Tibial artery (tissue), 4 donors: ENCODE data around the gene MCF2L.

Experiments
- DNase-seq, 2 donors: peaks; one replicate each; pipeline ENCODE4 v3.0.0-alpha.2; 2019
- H3K27ac ChIP-seq, 2 donors: fragments of 200-600 bp; sonication (generic) in 1 of 2; 1 replicate in 1 of 2; 2 replicates in 1 of 2; pipeline ENCODE4 v1.5.1; 2018 to 2019; ENCODE audit warnings: mild to moderate bottlenecking in 1 of 2
- H3K27me3 ChIP-seq, 2 donors: fragments of 200-600 bp; sonication (generic) in 1 of 2; one replicate each; pipeline versions ENCODE4 v1.5.1 to v1.6.0; 2016 to 2019
- H3K36me3 ChIP-seq, 3 donors: fragments of 200-600 bp; sonication (generic) in 2 of 3; one replicate each; pipeline ENCODE4 v1.5.1; 2016 to 2019; ENCODE audit warnings: mild to moderate bottlenecking in 2 of 3
- H3K4me1 ChIP-seq, 4 donors: fragments of 200-600 bp; sonication (generic) in 2 of 4; 1 replicate in 3 of 4; 2 replicates in 1 of 4; pipeline ENCODE4 v1.5.1; 2016 to 2019
- H3K4me3 ChIP-seq, 2 donors: fragments of 200-600 bp; sonication (generic) in 1 of 2; 1 replicate in 1 of 2; 2 replicates in 1 of 2; pipeline ENCODE4 v1.5.1; 2018 to 2019; ENCODE audit warnings: mild to moderate bottlenecking in 2 of 2
- H3K9me3 ChIP-seq, 3 donors: fragments of 200-600 bp; sonication (generic) in 1 of 3; one replicate each; pipeline ENCODE4 v1.5.1; 2016 to 2019
- CTCF ChIP-seq, 2 experiments: fragments of 200-600 bp in 1 of 2; fragments of 450-650 bp in 1 of 2; IDR thresholded peaks; one replicate each; pipeline ENCODE4 v1.5.1; 2017 to 2019; ENCODE audit warnings: antibody characterized with exemption in 2 of 2, mild to moderate bottlenecking in 1 of 2, moderate library complexity in 1 of 2
- intact Hi-C: fragments of 100-400 bp; cut with DNase I; formaldehyde crosslinking; loops from one replicate; pipeline ENCODE4 v1.15.0; 2023; ENCODE audit warnings: low total_unique reads

MCF2L gene

GRCh38 chr13:112978561-112979405, 9.8 kb downstream of the MCF2L start:
- Histone ChIP-seq H3K36me3 (no peaks in the 10 kb centered on the region), H3K4me3 (peak overlapping the region; percentile 27 to 34), H3K9me3 (no peaks in the 10 kb centered on the region), H3K27me3 (peaks cover 0 to 57% of the 10 kb centered on the region in 2 donors), H3K27ac (no peak overlapping the region), H3K4me1 (no peaks in the 10 kb centered on the region)
- no peak for TF ChIP-seq CTCF (IDR thresholded peaks at IDR 0.05)
- no peak for DNase-seq
- intact Hi-C loops: no loop called here

- no peaks in the 10 kb centered on the region for H3K9me3 ChIP-seq
- no peaks in the 10 kb centered on the region for H3K4me1 ChIP-seq
- no peak for DNase-seq
- TF ChIP-seq CTCF (IDR thresholded peaks at IDR 0.05): no peak
- H3K27me3 ChIP-seq: peaks cover 0 to 51% of the 10 kb centered on the region in 2 donors
- H3K36me3 ChIP-seq: no peaks in the 10 kb centered on the region
- H3K27ac ChIP-seq: no peak overlapping the region
- peak overlapping the region; percentile 27 to 34 for H3K4me3 ChIP-seq
- intact Hi-C loops: no loop called here
These were observed 10.4 kb downstream of the MCF2L start for GRCh38 chr13:112979406-112979902.

GRCh38 chr13:112980434-112980833, 11.4 kb downstream of the MCF2L start:
- no peaks in the 10 kb centered on the region for H3K4me1 ChIP-seq
- peak overlapping the region; percentile 27 to 34 for H3K4me3 ChIP-seq
- no peak for DNase-seq
- H3K9me3 ChIP-seq: no peaks in the 10 kb centered on the region
- TF ChIP-seq CTCF (IDR thresholded peaks at IDR 0.05): no peak
- no peak overlapping the region for H3K27ac ChIP-seq
- intact Hi-C loops: no loop called here
- peaks cover 0 to 57% of the 10 kb centered on the region in 2 donors for H3K27me3 ChIP-seq
- no peaks in the 10 kb centered on the region for H3K36me3 ChIP-seq

GRCh38 chr13:112981451-112981850, 12.4 kb downstream of the MCF2L start:
- Histone ChIP-seq H3K36me3 (no peaks in the 10 kb centered on the region), H3K4me3 (peak overlapping the region; percentile 27 to 34), H3K9me3 (no peaks in the 10 kb centered on the region), H3K4me1 (no peaks in the 10 kb centered on the region), H3K27me3 (peaks cover 0 to 64% of the 10 kb centered on the region in 2 donors), H3K27ac (no peak overlapping the region)
- no peak for TF ChIP-seq CTCF (IDR thresholded peaks at IDR 0.05)
- intact Hi-C loops: no loop called here
- DNase-seq: no peak

- Histone ChIP-seq H3K4me3 (peak overlapping the region in 1 of 2 donors; percentile 34), H3K27me3 (peaks cover 0 to 70% of the 10 kb centered on the region in 2 donors), H3K36me3 (no peaks in the 10 kb centered on the region), H3K27ac (no peak overlapping the region), H3K4me1 (no peaks in the 10 kb centered on the region), H3K9me3 (no peaks in the 10 kb centered on the region)
- intact Hi-C loops: no loop called here
- TF ChIP-seq CTCF (IDR thresholded peaks at IDR 0.05): no peak
- DNase-seq: no peak
These were observed 13.4 kb downstream of the MCF2L start for GRCh38 chr13:112982281-112983041.
